ENCODE data around the gene MIOS. TPM values are rescaled to one million over a fixed set of nuclear protein-coding genes. Genes with fewer than 3 reads are reported as not detected.

Gene MIOS
- total and polyA plus RNA-seq, 2 of the 4 experiments (the other 2 are of a cell fraction), result 10.6 to 32.4 TPM

DNA sequence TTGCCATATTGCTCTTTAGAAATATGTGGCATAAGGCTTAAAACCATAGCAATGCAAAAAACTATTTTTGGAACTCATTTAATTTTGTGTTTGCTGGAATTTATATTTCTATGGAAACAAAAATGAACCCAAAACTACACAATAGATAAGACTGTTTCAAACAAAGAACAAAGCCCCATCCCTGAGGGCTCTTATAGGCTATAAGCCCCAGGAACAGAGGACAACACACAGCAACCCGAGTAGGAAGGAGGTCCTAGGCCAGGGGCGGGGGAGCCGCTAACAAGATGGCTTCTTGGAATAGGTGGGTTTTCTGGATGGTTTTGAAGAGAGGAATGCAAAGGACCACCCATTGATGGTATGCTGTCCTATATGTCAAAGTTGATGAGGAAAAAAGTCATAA lies 39.6 kb upstream of the MIOS start:
- Histone ChIP-seq H2BK120ac (ENCODE audit: low read depth, low read length) (no peak overlapping the region), H2AFZ (replicated peaks; ENCODE audit: low read length, poor library complexity) (no peak overlapping the region), H3K14ac (replicated peaks; ENCODE audit: low read depth, low read length) (no peak overlapping the region), H4K8ac (ENCODE audit: low read depth in 2 of 2, low read length in 2 of 2) (no peak overlapping the region), H4K5ac (ENCODE audit: low read depth, low read length) (no peak overlapping the region), H3K9me3 (ENCODE audit: control insufficient read depth, insufficient read depth, low read length) (no peaks in the 10 kb centered on the region), H3K23ac (ENCODE audit: low read depth, low read length) (no peak overlapping the region), H3K18ac (ENCODE audit: low read depth, low read length) (no peak overlapping the region), H2AK9ac (replicated peaks; ENCODE audit: low read depth, low read length, poor library complexity) (no peak overlapping the region), H2BK15ac (ENCODE audit: low read depth, low read length) (no peak overlapping the region), H3K56ac (ENCODE audit: extremely low read depth, insufficient read depth, low read length) (no peak overlapping the region), H3K36me3 (ENCODE audit: control insufficient read depth, insufficient read depth, low read length) (no peaks in the 10 kb centered on the region), H3K4ac (ENCODE audit: low read depth, low read length) (no peak overlapping the region), H2BK5ac (ENCODE audit: low read depth, low read length, poor library complexity, severe bottlenecking) (no peak overlapping the region), H3K27me3 (ENCODE audit: control insufficient read depth, insufficient read depth, low read length) (no peaks in the 10 kb centered on the region), H3K9ac (ENCODE audit: low read depth, low read length) (no peak overlapping the region), H3K4me2 (ENCODE audit: low read depth, low read length) (no peak overlapping the region), H3K27ac (ENCODE audit: insufficient read depth, low read length) (no peak overlapping the region), H3K4me1 (ENCODE audit: control insufficient read depth, insufficient read depth, low read length) (no peaks in the 10 kb centered on the region), H2AK5ac (ENCODE audit: low read depth, low read length) (no peak overlapping the region), H4K91ac (ENCODE audit: insufficient read depth, low read depth, low read length) (no peak overlapping the region), H3K9me1 (ENCODE audit: insufficient read depth, low read length) (no peaks in the 10 kb centered on the region), H3K79me1 (ENCODE audit: low read depth in 1 of 2, low read length in 2 of 2) (no peaks in the 10 kb centered on the region), H4K20me1 (ENCODE audit: insufficient read depth, low read length) (no peaks in the 10 kb centered on the region), H2BK20ac (ENCODE audit: low read depth, low read length) (no peak overlapping the region), H3K4me3 (ENCODE audit: insufficient read depth, low read depth, low read length) (no peak overlapping the region)
- TF ChIP-seq RFX5 (IDR thresholded peaks at IDR 0.05; ENCODE audit: low read depth, low read length), result no peak
- TF ChIP-seq, protein P1, sequence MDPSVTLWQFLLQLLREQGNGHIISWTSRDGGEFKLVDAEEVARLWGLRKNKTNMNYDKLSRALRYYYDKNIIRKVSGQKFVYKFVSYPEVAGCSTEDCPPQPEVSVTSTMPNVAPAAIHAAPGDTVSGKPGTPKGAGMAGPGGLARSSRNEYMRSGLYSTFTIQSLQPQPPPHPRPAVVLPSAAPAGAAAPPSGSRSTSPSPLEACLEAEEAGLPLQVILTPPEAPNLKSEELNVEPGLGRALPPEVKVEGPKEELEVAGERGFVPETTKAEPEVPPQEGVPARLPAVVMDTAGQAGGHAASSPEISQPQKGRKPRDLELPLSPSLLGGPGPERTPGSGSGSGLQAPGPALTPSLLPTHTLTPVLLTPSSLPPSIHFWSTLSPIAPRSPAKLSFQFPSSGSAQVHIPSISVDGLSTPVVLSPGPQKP (IDR thresholded peaks at IDR 0.05; ENCODE audit: borderline replicate concordance, low read depth, low read length), result no peak
- TF ChIP-seq MAFK (IDR thresholded peaks at IDR 0.05; ENCODE audit: low read depth, low read length), result no peak
- no peak for TF ChIP-seq MXI1 (IDR thresholded peaks at IDR 0.05; ENCODE audit: borderline replicate concordance, low read depth, low read length)
- no peak for TF ChIP-seq RCOR1 (IDR thresholded peaks at IDR 0.05; ENCODE audit: insufficient replicate concordance, low read length)
- no peak for TF ChIP-seq MAZ (IDR thresholded peaks at IDR 0.05; ENCODE audit: borderline replicate concordance, low read depth, low read length)
- no peak for TF ChIP-seq NFE2L2 (IDR thresholded peaks at IDR 0.05; ENCODE audit: low read depth, low read length)
- no peak for TF ChIP-seq RAD21 (IDR thresholded peaks at IDR 0.05; ENCODE audit: low read length)
- no peak for TF ChIP-seq BHLHE40 (IDR thresholded peaks at IDR 0.05; ENCODE audit: low read depth, low read length)
- no peak for TF ChIP-seq POLR2A (IDR thresholded peaks at IDR 0.05; ENCODE audit: low read depth, low read length)
- no peak for TF ChIP-seq CEBPB (IDR thresholded peaks at IDR 0.05; ENCODE audit: low read depth, low read length)
- TF ChIP-seq FOS (IDR thresholded peaks at IDR 0.05; ENCODE audit: low read depth, low read length), result no peak
- no peak for TF ChIP-seq SMC3 (IDR thresholded peaks at IDR 0.05; ENCODE audit: low read depth, low read length)
- TF ChIP-seq, protein P2, sequence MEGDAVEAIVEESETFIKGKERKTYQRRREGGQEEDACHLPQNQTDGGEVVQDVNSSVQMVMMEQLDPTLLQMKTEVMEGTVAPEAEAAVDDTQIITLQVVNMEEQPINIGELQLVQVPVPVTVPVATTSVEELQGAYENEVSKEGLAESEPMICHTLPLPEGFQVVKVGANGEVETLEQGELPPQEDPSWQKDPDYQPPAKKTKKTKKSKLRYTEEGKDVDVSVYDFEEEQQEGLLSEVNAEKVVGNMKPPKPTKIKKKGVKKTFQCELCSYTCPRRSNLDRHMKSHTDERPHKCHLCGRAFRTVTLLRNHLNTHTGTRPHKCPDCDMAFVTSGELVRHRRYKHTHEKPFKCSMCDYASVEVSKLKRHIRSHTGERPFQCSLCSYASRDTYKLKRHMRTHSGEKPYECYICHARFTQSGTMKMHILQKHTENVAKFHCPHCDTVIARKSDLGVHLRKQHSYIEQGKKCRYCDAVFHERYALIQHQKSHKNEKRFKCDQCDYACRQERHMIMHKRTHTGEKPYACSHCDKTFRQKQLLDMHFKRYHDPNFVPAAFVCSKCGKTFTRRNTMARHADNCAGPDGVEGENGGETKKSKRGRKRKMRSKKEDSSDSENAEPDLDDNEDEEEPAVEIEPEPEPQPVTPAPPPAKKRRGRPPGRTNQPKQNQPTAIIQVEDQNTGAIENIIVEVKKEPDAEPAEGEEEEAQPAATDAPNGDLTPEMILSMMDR (conservative IDR thresholded peaks at IDR 0.05; ENCODE audit: low read depth, low read length), result no peak
- TF ChIP-seq CHD1 (IDR thresholded peaks at IDR 0.05; ENCODE audit: low read depth, low read length), result no peak
- TF ChIP-seq, protein P3, sequence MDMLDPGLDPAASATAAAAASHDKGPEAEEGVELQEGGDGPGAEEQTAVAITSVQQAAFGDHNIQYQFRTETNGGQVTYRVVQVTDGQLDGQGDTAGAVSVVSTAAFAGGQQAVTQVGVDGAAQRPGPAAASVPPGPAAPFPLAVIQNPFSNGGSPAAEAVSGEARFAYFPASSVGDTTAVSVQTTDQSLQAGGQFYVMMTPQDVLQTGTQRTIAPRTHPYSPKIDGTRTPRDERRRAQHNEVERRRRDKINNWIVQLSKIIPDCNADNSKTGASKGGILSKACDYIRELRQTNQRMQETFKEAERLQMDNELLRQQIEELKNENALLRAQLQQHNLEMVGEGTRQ (IDR thresholded peaks at IDR 0.05; ENCODE audit: low read depth, low read length), result no peak
- ATAC-seq (ENCODE audit: low read depth) (no peak), DNase-seq (no peak)
- POLR2A ChIA-PET (ENCODE audit: unreplicated experiment), result no interaction called here
- 80% methylated on average over 1 of the region's 3 CpGs; no CpG with 5 or more reads in 1 of the 2 experiments for WGBS, 2 experiments (ENCODE audit: extremely low coverage in 2 of 2, insufficient read length in 1 of 2)
- BruUV-seq (replicated peaks), result no TSS peak
- in situ Hi-C loops (cut with MboI; ENCODE audit: low sequenced_read_pairs) (no loop called here), dilution Hi-C loops (cut with HindIII; ENCODE audit: low sequenced_read_pairs, unreplicated experiment) (no loop called here), intact Hi-C loops (cut with micrococcal nuclease) (no loop called here)
- CTCF ChIA-PET, result no interaction called here
